ENCODE results near the gene EXOC4.

The EXOC4 gene

GRCh38 chr7:133572087-133572486, 319.2 kb downstream of the EXOC4 start:
- H3K27ac ChIP-seq (ENCODE audit: poor library complexity, severe bottlenecking) = peak overlapping the region; percentile 67
- no peak for TF ChIP-seq CTCF (IDR thresholded peaks at IDR 0.05; ENCODE audit: poor library complexity, severe bottlenecking)
- H3K9me3 ChIP-seq (ENCODE audit: severe bottlenecking) = no peaks in the 10 kb centered on the region
- no peak for DNase-seq (ENCODE audit: low spot score)
- H3K4me1 ChIP-seq (ENCODE audit: insufficient read depth, poor library complexity, severe bottlenecking) = peaks cover 33% of the 10 kb centered on the region
- peak; percentile 83 for ATAC-seq (ENCODE audit: low read depth)
- peaks cover 4% of the 10 kb centered on the region for H3K27me3 ChIP-seq (ENCODE audit: insufficient read depth, poor library complexity, severe bottlenecking)
- H3K36me3 ChIP-seq (ENCODE audit: low read depth) = no peaks in the 10 kb centered on the region
- no peak overlapping the region for H3K4me3 ChIP-seq (ENCODE audit: severe bottlenecking)

GRCh38 chr7:133572843-133573242, 320.0 kb downstream of the EXOC4 start:
- ATAC-seq (ENCODE audit: low read depth) (peak; percentile 78), DNase-seq (ENCODE audit: low spot score) (no peak)
- Histone ChIP-seq H3K36me3 (ENCODE audit: low read depth) (no peaks in the 10 kb centered on the region), H3K4me1 (ENCODE audit: insufficient read depth, poor library complexity, severe bottlenecking) (peaks cover 33% of the 10 kb centered on the region), H3K9me3 (ENCODE audit: severe bottlenecking) (no peaks in the 10 kb centered on the region), H3K27ac (ENCODE audit: poor library complexity, severe bottlenecking) (peak overlapping the region; percentile 67), H3K4me3 (ENCODE audit: severe bottlenecking) (no peak overlapping the region), H3K27me3 (ENCODE audit: insufficient read depth, poor library complexity, severe bottlenecking) (peaks cover 4% of the 10 kb centered on the region)
- no peak for TF ChIP-seq CTCF (IDR thresholded peaks at IDR 0.05; ENCODE audit: poor library complexity, severe bottlenecking)

- no peak for TF ChIP-seq CTCF (IDR thresholded peaks at IDR 0.05; ENCODE audit: poor library complexity, severe bottlenecking)
- Histone ChIP-seq H3K4me1 (ENCODE audit: insufficient read depth, poor library complexity, severe bottlenecking) (peaks cover 27% of the 10 kb centered on the region), H3K27ac (ENCODE audit: poor library complexity, severe bottlenecking) (peak overlapping the region; percentile 67), H3K4me3 (ENCODE audit: severe bottlenecking) (no peak overlapping the region), H3K36me3 (ENCODE audit: low read depth) (no peaks in the 10 kb centered on the region), H3K9me3 (ENCODE audit: severe bottlenecking) (no peaks in the 10 kb centered on the region), H3K27me3 (ENCODE audit: insufficient read depth, poor library complexity, severe bottlenecking) (no peaks in the 10 kb centered on the region)
- DNase-seq (ENCODE audit: low spot score) = no peak
- no peak for ATAC-seq (ENCODE audit: low read depth)
Observed at GRCh38 chr7:133573554-133574265, 320.8 kb downstream of the EXOC4 start.

GRCh38 chr7:133575726-133576440, 323.0 kb downstream of the EXOC4 start:
- Histone ChIP-seq H3K27ac (ENCODE audit: poor library complexity, severe bottlenecking) (no peak overlapping the region), H3K27me3 (ENCODE audit: insufficient read depth, poor library complexity, severe bottlenecking) (no peaks in the 10 kb centered on the region)
- no peak for DNase-seq (ENCODE audit: low spot score)

More at GRCh38 chr7:133575726-133576440, 323.0 kb downstream of the EXOC4 start:
- Histone ChIP-seq H3K4me1 (ENCODE audit: insufficient read depth, poor library complexity, severe bottlenecking) (peaks cover 25% of the 10 kb centered on the region), H3K9me3 (ENCODE audit: severe bottlenecking) (no peaks in the 10 kb centered on the region), H3K4me3 (ENCODE audit: severe bottlenecking) (no peak overlapping the region), H3K36me3 (ENCODE audit: low read depth) (0 out of 2 replicates have a peak, but pooled peaks cover 5% of the 10 kb centered on the region)
- TF ChIP-seq CTCF (IDR thresholded peaks at IDR 0.05; ENCODE audit: poor library complexity, severe bottlenecking) = no peak
- no peak for ATAC-seq (ENCODE audit: low read depth)

Measured in RWPE2 (cell line).